ENCODE results near the gene ACOT7. TPM values are rescaled to one million over a fixed set of nuclear protein-coding genes. Genes with fewer than 3 reads are reported as not detected.

Gene ACOT7
- total RNA-seq, 1 donor from 2014 or later: 35.1 TPM

GRCh38 chr1:6261615-6261995 is 132.0 kb downstream of the ACOT7 start:
- DNase-seq (ENCODE audit: low spot score): no peak
- H3K4me3 Mint-ChIP-seq (ENCODE audit: unreplicated experiment): peak overlapping the region; percentile 42
- H3K4me1 Mint-ChIP-seq (ENCODE audit: unreplicated experiment): no peaks in the 10 kb centered on the region
- TF ChIP-seq, protein P1, sequence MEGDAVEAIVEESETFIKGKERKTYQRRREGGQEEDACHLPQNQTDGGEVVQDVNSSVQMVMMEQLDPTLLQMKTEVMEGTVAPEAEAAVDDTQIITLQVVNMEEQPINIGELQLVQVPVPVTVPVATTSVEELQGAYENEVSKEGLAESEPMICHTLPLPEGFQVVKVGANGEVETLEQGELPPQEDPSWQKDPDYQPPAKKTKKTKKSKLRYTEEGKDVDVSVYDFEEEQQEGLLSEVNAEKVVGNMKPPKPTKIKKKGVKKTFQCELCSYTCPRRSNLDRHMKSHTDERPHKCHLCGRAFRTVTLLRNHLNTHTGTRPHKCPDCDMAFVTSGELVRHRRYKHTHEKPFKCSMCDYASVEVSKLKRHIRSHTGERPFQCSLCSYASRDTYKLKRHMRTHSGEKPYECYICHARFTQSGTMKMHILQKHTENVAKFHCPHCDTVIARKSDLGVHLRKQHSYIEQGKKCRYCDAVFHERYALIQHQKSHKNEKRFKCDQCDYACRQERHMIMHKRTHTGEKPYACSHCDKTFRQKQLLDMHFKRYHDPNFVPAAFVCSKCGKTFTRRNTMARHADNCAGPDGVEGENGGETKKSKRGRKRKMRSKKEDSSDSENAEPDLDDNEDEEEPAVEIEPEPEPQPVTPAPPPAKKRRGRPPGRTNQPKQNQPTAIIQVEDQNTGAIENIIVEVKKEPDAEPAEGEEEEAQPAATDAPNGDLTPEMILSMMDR (IDR thresholded peaks at IDR 0.05; ENCODE audit: unreplicated experiment): no peak
- peaks cover 23% of the 10 kb centered on the region for H3K27me3 Mint-ChIP-seq (ENCODE audit: unreplicated experiment)
- H3K9me3 Mint-ChIP-seq (ENCODE audit: unreplicated experiment): no peaks in the 10 kb centered on the region
- H3K36me3 Mint-ChIP-seq (ENCODE audit: low read depth, unreplicated experiment): no peaks in the 10 kb centered on the region
- H3K27ac Mint-ChIP-seq (ENCODE audit: unreplicated experiment): no peak overlapping the region

- no peak for DNase-seq (ENCODE audit: low spot score)
- TF ChIP-seq, protein P1 (IDR thresholded peaks at IDR 0.05; ENCODE audit: unreplicated experiment): no peak
- H3K27me3 Mint-ChIP-seq (ENCODE audit: unreplicated experiment): peaks cover 23% of the 10 kb centered on the region
- H3K36me3 Mint-ChIP-seq (ENCODE audit: low read depth, unreplicated experiment): no peaks in the 10 kb centered on the region
- no peak within 1 kb of the TSS for H3K27ac Mint-ChIP-seq (ENCODE audit: unreplicated experiment)
- no peaks in the 10 kb centered on the region for H3K4me1 Mint-ChIP-seq (ENCODE audit: unreplicated experiment)
- peak within 1 kb of the TSS; percentile 42 for H3K4me3 Mint-ChIP-seq (ENCODE audit: unreplicated experiment)
- no peaks in the 10 kb centered on the region for H3K9me3 Mint-ChIP-seq (ENCODE audit: unreplicated experiment)
Observed at GRCh38 chr1:6260961-6261614, 132.5 kb downstream of the ACOT7 start, which contains the start of gene GPR153. Gene GPR153, minus strand, starts transcription at chr1:6261098. Its CDS starts 6,193 bp downstream, at chr1:6254905.

DNA sequence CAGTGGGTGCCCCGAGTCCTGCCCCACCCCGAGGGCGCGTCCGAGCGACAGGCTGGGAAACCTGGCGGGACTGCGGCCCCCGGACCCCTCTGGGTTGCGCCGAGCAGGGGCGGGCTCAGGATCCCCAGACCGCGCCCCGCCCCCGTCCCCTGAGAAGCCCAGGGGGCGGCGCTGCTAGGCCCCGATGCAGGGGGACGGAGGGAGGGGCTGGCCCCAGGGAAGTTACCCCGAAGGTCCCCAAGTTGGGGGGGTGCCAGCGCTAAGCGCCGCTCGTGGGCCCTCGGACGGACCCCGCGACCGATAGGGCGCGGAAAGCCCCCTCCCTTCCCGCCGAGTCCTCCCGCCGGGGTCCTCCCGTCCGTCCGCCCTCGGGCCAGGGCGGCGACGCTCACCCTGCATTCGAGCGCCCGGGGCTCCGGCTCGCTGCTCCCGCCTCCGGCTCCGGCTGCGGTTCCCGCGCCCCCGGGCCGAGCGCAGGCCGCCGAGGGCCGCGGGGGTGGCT is 133.1 kb downstream of the ACOT7 start:
- H3K9me3 Mint-ChIP-seq (ENCODE audit: unreplicated experiment): no peaks in the 10 kb centered on the region
- no peaks in the 10 kb centered on the region for H3K4me1 Mint-ChIP-seq (ENCODE audit: unreplicated experiment)
- TF ChIP-seq, protein P1 (IDR thresholded peaks at IDR 0.05; ENCODE audit: unreplicated experiment): no peak
- no peak overlapping the region for H3K27ac Mint-ChIP-seq (ENCODE audit: unreplicated experiment)
- peaks cover 23% of the 10 kb centered on the region for H3K27me3 Mint-ChIP-seq (ENCODE audit: unreplicated experiment)
- H3K36me3 Mint-ChIP-seq (ENCODE audit: low read depth, unreplicated experiment): no peaks in the 10 kb centered on the region
- H3K4me3 Mint-ChIP-seq (ENCODE audit: unreplicated experiment): no peak overlapping the region
- DNase-seq (ENCODE audit: low spot score): no peak

GRCh38 chr1:6259491-6260362 is 133.8 kb downstream of the ACOT7 start:
- peak overlapping the region; percentile 79 for H3K4me3 Mint-ChIP-seq (ENCODE audit: unreplicated experiment)
- DNase-seq (ENCODE audit: low spot score): peak; percentile 60
- no peaks in the 10 kb centered on the region for H3K4me1 Mint-ChIP-seq (ENCODE audit: unreplicated experiment)
- peaks cover 24% of the 10 kb centered on the region for H3K27me3 Mint-ChIP-seq (ENCODE audit: unreplicated experiment)
- H3K36me3 Mint-ChIP-seq (ENCODE audit: low read depth, unreplicated experiment): no peaks in the 10 kb centered on the region
- TF ChIP-seq, protein P1 (IDR thresholded peaks at IDR 0.05; ENCODE audit: unreplicated experiment): no peak
- no peak overlapping the region for H3K27ac Mint-ChIP-seq (ENCODE audit: unreplicated experiment)
- no peaks in the 10 kb centered on the region for H3K9me3 Mint-ChIP-seq (ENCODE audit: unreplicated experiment)

Data from endothelial cell (in vitro differentiated cells).